B cell (primary cell): ENCODE results near the gene TRIP13. TPM values are rescaled to one million over a fixed set of nuclear protein-coding genes. Genes with fewer than 3 reads are reported as not detected.

ENCODE experiments used
- ATAC-seq: fragments of 200-7000 bp; cut with Tn5 transposase; one replicate; pipeline ENCODE4 v1.10.0; 2021; ENCODE audit warnings: low read depth, mild to moderate bottlenecking, moderate number of reproducible peaks, moderate library complexity
- CTCF ChIA-PET: fragments of 350-600 bp; sonication (Branson Sonifier 250); formaldehyde crosslinking; loops from one replicate; lab custom pipeline; 2021; ENCODE audit warnings: antibody characterized with exemption, inconsistent platforms; lab: Charles Lee
- POLR2A ChIA-PET: fragments of 350-600 bp; sonication (Branson Sonifier 250); formaldehyde crosslinking; loops from one replicate; lab custom pipeline; 2021; ENCODE audit warnings: antibody characterized with exemption; lab: Charles Lee
- DNase-seq: peaks from one replicate; pipeline ENCODE4 v3.0.0; 2013
- H2AFZ ChIP-seq: 2 replicates; pipeline ENCODE4 v1.6.1; 2012; ENCODE audit warnings: mild to moderate bottlenecking, low read depth, low read length; ENCODE audit not compliant: insufficient read depth, poor library complexity, severe bottlenecking
- H3K27ac ChIP-seq, 2 donors: 1 replicate in 1 of 2; 2 replicates in 1 of 2; pipeline ENCODE4 v1.5.1; 2012 to 2013; ENCODE audit warnings: low read length in 2 of 2, mild to moderate bottlenecking in 2 of 2, moderate library complexity in 1 of 2
- H3K27me3 ChIP-seq, 4 experiments: fragments of 200-600 bp in 1 of 4; sonication (generic) in 1 of 4; replicated peaks in 1 of 4; 1 replicate in 2 of 4; 2 replicates in 2 of 4; pipeline versions ENCODE4 v1.6.1 to v1.7.0; 2013 to 2016; ENCODE audit warnings: low read length in 3 of 4, mild to moderate bottlenecking in 2 of 4, mixed read lengths in 1 of 4, moderate library complexity in 1 of 4; ENCODE audit not compliant: insufficient read depth in 4 of 4, control insufficient read depth in 3 of 4; ENCODE audit errors: control extremely low read depth in 1 of 4
- H3K36me3 ChIP-seq, 2 experiments: replicated peaks in 1 of 2; 1 replicate in 1 of 2; 2 replicates in 1 of 2; pipeline versions ENCODE4 v1.6.1 to v1.7.1; 2013; ENCODE audit warnings: low read length in 1 of 2; ENCODE audit not compliant: insufficient read depth in 2 of 2, control insufficient read depth in 1 of 2; ENCODE audit errors: control extremely low read depth in 1 of 2, extremely low read depth in 1 of 2
- H3K4me1 ChIP-seq, 2 donors: fragments of 200-600 bp in 1 of 2; sonication (generic) in 1 of 2; 1 replicate in 1 of 2; 2 replicates in 1 of 2; pipeline versions ENCODE4 v1.5.1 to v1.6.1; 2013 to 2017; ENCODE audit warnings: low read length in 2 of 2; ENCODE audit not compliant: control insufficient read depth in 2 of 2, insufficient read depth in 2 of 2
- H3K4me2 ChIP-seq: replicated peaks from 2 replicates; pipeline ENCODE3; 2012; ENCODE audit warnings: mild to moderate bottlenecking, low read depth, low read length; ENCODE audit not compliant: poor library complexity, severe bottlenecking
- H3K4me3 ChIP-seq, 5 experiments: fragments of 200-600 bp in 1 of 5; sonication (generic) in 1 of 5; 1 replicate in 3 of 5; 2 replicates in 2 of 5; pipeline versions ENCODE4 v1.5.1 to v1.7.0; 2011 to 2016; ENCODE audit warnings: low read length in 4 of 5, mild to moderate bottlenecking in 4 of 5, low read depth in 2 of 5, control low read depth in 1 of 5, moderate library complexity in 1 of 5; ENCODE audit not compliant: insufficient read depth in 1 of 5; ENCODE audit errors: control extremely low read depth in 1 of 5, extremely low read depth in 1 of 5
- H3K79me2 ChIP-seq: fragments of 200-600 bp; sonication (generic); one replicate; pipeline ENCODE4 v1.6.0; 2016; ENCODE audit warnings: low read length; ENCODE audit not compliant: control insufficient read depth, insufficient read depth
- H3K9ac ChIP-seq: fragments of 200-600 bp; sonication (generic); 2 replicates; pipeline ENCODE4 v1.6.1; 2017; ENCODE audit warnings: mild to moderate bottlenecking, low read length, moderate library complexity
- H3K9me3 ChIP-seq, 3 donors: one replicate each; pipeline versions ENCODE4 v1.6.1 to v1.7.1; 2013; ENCODE audit warnings: low read length in 2 of 3; ENCODE audit not compliant: control insufficient read depth in 2 of 3, insufficient read depth in 1 of 3; ENCODE audit errors: control extremely low read depth in 1 of 3
- H4K20me1 ChIP-seq: 2 replicates; pipeline ENCODE4 v1.6.0; 2012; ENCODE audit warnings: mild to moderate bottlenecking, low read length; ENCODE audit not compliant: insufficient read depth, control insufficient read depth, poor library complexity, severe bottlenecking
- H3K27ac Mint-ChIP-seq: one replicate; pipeline ENCODE4 v1.8.0; 2021; ENCODE audit warnings: mixed read lengths
- H3K27me3 Mint-ChIP-seq: one replicate; pipeline ENCODE4 v1.8.0; 2021; ENCODE audit warnings: mixed read lengths
- H3K4me1 Mint-ChIP-seq: one replicate; pipeline ENCODE4 v1.8.0; 2021; ENCODE audit warnings: mixed read lengths
- H3K4me3 Mint-ChIP-seq: one replicate; pipeline ENCODE4 v1.8.0; 2021; ENCODE audit warnings: mixed read lengths
- H3K9me3 Mint-ChIP-seq: one replicate; pipeline ENCODE4 v1.8.0; 2022; ENCODE audit warnings: mixed read lengths; ENCODE audit not compliant: insufficient read depth
- EZH2 ChIP-seq: IDR thresholded peaks from 2 replicates; pipeline ENCODE4 v1.6.1; 2012; ENCODE audit warnings: borderline replicate concordance, low read depth, mild to moderate bottlenecking, moderate library complexity, low read length; ENCODE audit not compliant: insufficient read depth, poor library complexity, severe bottlenecking
- WGBS: methylation state at CpG from one replicate; pipeline ENCODE4 v1.1.5; 2013; ENCODE audit warnings: missing lambda C conversion rate; ENCODE audit not compliant: insufficient coverage; 5-methylcytosine and 5-hydroxymethylcytosine counted together
- intact Hi-C: fragments of 100-400 bp; cut with micrococcal nuclease; formaldehyde crosslinking; loops from one replicate; pipeline ENCODE4 v1.10.0; 2022
- polyA plus RNA-seq: library from polyadenylated mRNA; depleted of rRNA; stranded (reverse); fragments of >200 nt; gene quantifications from 2 replicates; pipeline ENCODE4 v1.2.3, GENCODE V29; 2012
- total RNA-seq, 2 donors: library from RNA; stranded (reverse); fragments of 120-200 nt in 1 of 2; gene quantifications; 1 replicate in 1 of 2; 2 replicates in 1 of 2; pipeline versions ENCODE4 v1.2.3 to v1.2.4, GENCODE V29; 2013 to 2022
- TF ChIP-seq, protein P1 (sequence below): fragments of 200-600 bp; IDR thresholded peaks from one replicate; pipeline ENCODE4 v1.8.0; 2022; ENCODE audit warnings: antibody characterized with exemption, mild to moderate bottlenecking

TRIP13 gene
- total and polyA plus RNA-seq, 2 donors (not counting 1 experiment from before 2014, with no cell fraction given) = 0.63 to 1.1 TPM

DNA sequence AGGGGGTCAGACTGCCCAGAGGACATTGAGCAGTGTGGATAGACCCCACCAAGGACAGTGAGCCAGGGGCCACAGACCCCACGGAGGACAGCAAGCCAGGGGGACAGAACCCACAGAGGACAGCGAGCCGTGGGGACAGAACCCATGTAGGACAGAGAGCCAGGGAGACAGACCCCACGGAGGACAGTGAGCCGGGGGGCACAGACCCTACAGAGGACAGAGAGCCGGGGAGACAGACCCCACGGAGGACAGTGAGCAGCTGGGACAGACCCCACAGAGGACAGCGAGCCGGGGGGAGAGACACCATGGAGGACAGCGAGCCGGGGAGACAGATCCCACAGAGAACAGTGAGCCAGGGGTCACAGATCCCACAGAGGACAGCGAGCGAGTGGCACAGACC, 38.5 kb upstream of the TRIP13 start:
- H3K79me2 ChIP-seq = no peaks in the 10 kb centered on the region
- no peaks in the 10 kb centered on the region for H3K9me3 Mint-ChIP-seq
- H3K27me3 Mint-ChIP-seq = peaks cover 6% of the 10 kb centered on the region
- ChIA-PET POLR2A (no interaction called here), CTCF (no interaction called here)
- intact Hi-C loops = no loop called here
- no peak overlapping the region for H3K9ac ChIP-seq
- 91% methylated on average over 13 of the region's 13 CpGs for WGBS
- H4K20me1 ChIP-seq = no peaks in the 10 kb centered on the region
- peaks cover 0 to 3% (median 0%) of the 10 kb centered on the region in 4 experiments for H3K27me3 ChIP-seq
- no peak overlapping the region for H3K27ac ChIP-seq
- H3K4me1 ChIP-seq = no peaks in the 10 kb centered on the region
- TF ChIP-seq EZH2 = no peak
- TF ChIP-seq, protein P1, sequence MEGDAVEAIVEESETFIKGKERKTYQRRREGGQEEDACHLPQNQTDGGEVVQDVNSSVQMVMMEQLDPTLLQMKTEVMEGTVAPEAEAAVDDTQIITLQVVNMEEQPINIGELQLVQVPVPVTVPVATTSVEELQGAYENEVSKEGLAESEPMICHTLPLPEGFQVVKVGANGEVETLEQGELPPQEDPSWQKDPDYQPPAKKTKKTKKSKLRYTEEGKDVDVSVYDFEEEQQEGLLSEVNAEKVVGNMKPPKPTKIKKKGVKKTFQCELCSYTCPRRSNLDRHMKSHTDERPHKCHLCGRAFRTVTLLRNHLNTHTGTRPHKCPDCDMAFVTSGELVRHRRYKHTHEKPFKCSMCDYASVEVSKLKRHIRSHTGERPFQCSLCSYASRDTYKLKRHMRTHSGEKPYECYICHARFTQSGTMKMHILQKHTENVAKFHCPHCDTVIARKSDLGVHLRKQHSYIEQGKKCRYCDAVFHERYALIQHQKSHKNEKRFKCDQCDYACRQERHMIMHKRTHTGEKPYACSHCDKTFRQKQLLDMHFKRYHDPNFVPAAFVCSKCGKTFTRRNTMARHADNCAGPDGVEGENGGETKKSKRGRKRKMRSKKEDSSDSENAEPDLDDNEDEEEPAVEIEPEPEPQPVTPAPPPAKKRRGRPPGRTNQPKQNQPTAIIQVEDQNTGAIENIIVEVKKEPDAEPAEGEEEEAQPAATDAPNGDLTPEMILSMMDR = no peak
- DNase-seq (no peak), ATAC-seq (no peak)
- no peaks in the 10 kb centered on the region for H3K36me3 ChIP-seq
- no peak overlapping the region for H3K4me3 ChIP-seq
- H3K4me2 ChIP-seq = no peak overlapping the region
- H3K27ac Mint-ChIP-seq = no peak overlapping the region
- no peaks in the 10 kb centered on the region for H3K9me3 ChIP-seq
- no peaks in the 10 kb centered on the region for H3K4me1 Mint-ChIP-seq
- no peak overlapping the region for H2AFZ ChIP-seq
- no peak overlapping the region for H3K4me3 Mint-ChIP-seq

DNA sequence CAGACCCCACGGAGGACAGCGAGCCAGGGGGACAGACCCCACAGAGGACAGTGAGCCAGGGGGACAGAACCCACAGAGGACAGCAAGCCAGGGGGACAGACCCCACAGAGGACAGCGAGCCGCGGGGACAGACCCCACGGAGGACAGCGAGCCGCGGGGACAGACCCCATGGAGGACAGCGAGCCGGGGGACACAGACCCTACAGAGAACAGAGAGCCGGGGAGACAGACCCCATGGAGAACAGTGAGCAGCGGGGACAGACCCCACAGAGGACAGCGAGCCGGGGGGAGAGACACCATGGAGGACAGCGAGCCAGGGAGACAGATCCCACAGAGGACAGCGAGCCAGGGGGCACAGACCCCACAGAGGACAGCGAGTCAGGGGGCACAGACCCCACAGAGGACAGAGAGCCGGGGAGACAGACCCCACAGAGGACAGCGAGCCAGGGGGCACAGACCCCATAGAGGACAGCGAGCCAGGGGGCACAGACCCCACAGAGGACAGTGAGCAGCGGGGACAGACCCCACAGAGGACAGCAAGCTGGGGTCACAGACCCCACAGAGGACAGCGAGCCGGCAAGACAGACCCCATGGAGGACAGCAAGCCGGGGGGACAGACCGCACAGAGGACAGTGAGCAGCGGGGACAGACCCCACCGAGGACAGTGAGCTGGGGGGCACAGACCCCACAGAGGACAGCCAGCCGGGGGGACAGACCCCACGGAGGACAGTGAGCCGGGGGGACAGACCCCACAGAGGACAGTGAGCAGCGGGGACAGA, 37.5 kb upstream of the TRIP13 start:
- H3K4me2 ChIP-seq = no peak overlapping the region
- Mint-ChIP-seq H3K27me3 (peaks cover 6% of the 10 kb centered on the region), H3K4me1 (no peaks in the 10 kb centered on the region), H3K4me3 (no peak overlapping the region), H3K9me3 (no peaks in the 10 kb centered on the region), H3K27ac (no peak overlapping the region)
- intact Hi-C loops = no loop called here
- no peak overlapping the region for H2AFZ ChIP-seq
- no peaks in the 10 kb centered on the region for H3K79me2 ChIP-seq
- WGBS = 94% methylated on average over 32 of the region's 32 CpGs
- no peaks in the 10 kb centered on the region for H3K9me3 ChIP-seq
- no peaks in the 10 kb centered on the region for H3K4me1 ChIP-seq
- no peaks in the 10 kb centered on the region for H4K20me1 ChIP-seq
- DNase-seq (no peak), ATAC-seq (no peak)
- H3K27ac ChIP-seq = no peak overlapping the region
- TF ChIP-seq, protein P1 = no peak
- no peak for TF ChIP-seq EZH2
- CTCF ChIA-PET = no interaction called here
- H3K27me3 ChIP-seq = no peaks in the 10 kb centered on the region
- H3K36me3 ChIP-seq = no peaks in the 10 kb centered on the region
- no peak overlapping the region for H3K4me3 ChIP-seq
- H3K9ac ChIP-seq = no peak overlapping the region
- POLR2A ChIA-PET = no interaction called here
